ENCODE results near the gene UBE2G1. TPM values are rescaled to one million over a fixed set of nuclear protein-coding genes. Genes with fewer than 3 reads are reported as not detected.

Gene UBE2G1
- total and polyA plus RNA-seq, 4 donors, result 19.9 to 25.3 (median 21.3) TPM

DNA sequence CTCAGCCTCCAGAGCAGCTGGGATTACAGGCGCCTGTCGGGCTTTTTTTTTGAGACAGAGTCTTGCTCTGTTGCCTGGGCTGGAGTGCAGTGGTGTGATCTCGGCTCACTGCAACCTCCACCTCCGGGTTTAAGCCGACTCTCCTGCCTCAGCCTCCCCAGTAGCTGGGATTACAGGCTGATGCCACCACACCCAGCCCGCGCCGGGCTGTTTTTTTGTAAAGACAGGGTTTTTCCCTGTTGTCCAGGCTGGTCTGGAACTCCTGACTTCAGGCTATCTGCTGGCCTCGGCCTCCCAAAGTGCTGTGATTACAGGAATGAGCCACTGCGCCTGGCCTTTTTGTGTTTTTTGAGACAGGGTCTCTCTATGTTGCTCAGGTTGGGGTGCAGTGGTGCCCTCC, 39.9 kb upstream of the UBE2G1 start:
- 96% methylated on average over 10 of the region's 10 CpGs for WGBS
- Histone ChIP-seq H3K27me3 (ENCODE audit: control insufficient read depth in 4 of 4, insufficient read depth in 4 of 4, low read length in 3 of 4) (no peaks in the 10 kb centered on the region), H3K9me3 (ENCODE audit: control insufficient read depth in 4 of 4, low read length in 3 of 4) (no peaks in the 10 kb centered on the region), H3K9ac (ENCODE audit: low read depth in 1 of 2, low read length in 2 of 2) (no peak overlapping the region), H3K4me1 (ENCODE audit: control insufficient read depth in 4 of 4, insufficient read depth in 4 of 4, low read length in 3 of 4) (no peaks in the 10 kb centered on the region), H3K36me3 (ENCODE audit: control insufficient read depth in 4 of 4, insufficient read depth in 3 of 4, low read depth in 1 of 4, low read length in 3 of 4) (no peaks in the 10 kb centered on the region), H3K27ac (ENCODE audit: low read depth in 1 of 2, low read length in 2 of 2) (no peak overlapping the region), H3K4me3 (ENCODE audit: low read depth in 1 of 3, low read length in 3 of 3) (no peak overlapping the region)
- no peak for DNase-seq (ENCODE audit: low spot score)
- TF ChIP-seq HNF4G (IDR thresholded peaks at IDR 0.05) (no peak), JUND (IDR thresholded peaks at IDR 0.05) (no peak), RXRA (IDR thresholded peaks at IDR 0.05) (no peak), YY1 (IDR thresholded peaks at IDR 0.05) (no peak), HNF4A (conservative IDR thresholded peaks at IDR 0.05) (no peak), FOXA2 (IDR thresholded peaks at IDR 0.05) (no peak), GABPA (IDR thresholded peaks at IDR 0.05 in 1 of 2, conservative IDR thresholded peaks at IDR 0.05 in 1 of 2) (no peak), NR2F2 (IDR thresholded peaks at IDR 0.05) (no peak), SP1 (IDR thresholded peaks at IDR 0.05) (no peak), EGR1 (IDR thresholded peaks at IDR 0.05; ENCODE audit: low read depth in 2 of 2) (no peak), TAF1 (conservative IDR thresholded peaks at IDR 0.05) (no peak), RAD21 (IDR thresholded peaks at IDR 0.05) (no peak), FOXA1 (IDR thresholded peaks at IDR 0.05) (no peak)
- TF ChIP-seq, protein P1, sequence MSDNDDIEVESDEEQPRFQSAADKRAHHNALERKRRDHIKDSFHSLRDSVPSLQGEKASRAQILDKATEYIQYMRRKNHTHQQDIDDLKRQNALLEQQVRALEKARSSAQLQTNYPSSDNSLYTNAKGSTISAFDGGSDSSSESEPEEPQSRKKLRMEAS (IDR thresholded peaks at IDR 0.05), result no peak
- TF ChIP-seq, protein P2, sequence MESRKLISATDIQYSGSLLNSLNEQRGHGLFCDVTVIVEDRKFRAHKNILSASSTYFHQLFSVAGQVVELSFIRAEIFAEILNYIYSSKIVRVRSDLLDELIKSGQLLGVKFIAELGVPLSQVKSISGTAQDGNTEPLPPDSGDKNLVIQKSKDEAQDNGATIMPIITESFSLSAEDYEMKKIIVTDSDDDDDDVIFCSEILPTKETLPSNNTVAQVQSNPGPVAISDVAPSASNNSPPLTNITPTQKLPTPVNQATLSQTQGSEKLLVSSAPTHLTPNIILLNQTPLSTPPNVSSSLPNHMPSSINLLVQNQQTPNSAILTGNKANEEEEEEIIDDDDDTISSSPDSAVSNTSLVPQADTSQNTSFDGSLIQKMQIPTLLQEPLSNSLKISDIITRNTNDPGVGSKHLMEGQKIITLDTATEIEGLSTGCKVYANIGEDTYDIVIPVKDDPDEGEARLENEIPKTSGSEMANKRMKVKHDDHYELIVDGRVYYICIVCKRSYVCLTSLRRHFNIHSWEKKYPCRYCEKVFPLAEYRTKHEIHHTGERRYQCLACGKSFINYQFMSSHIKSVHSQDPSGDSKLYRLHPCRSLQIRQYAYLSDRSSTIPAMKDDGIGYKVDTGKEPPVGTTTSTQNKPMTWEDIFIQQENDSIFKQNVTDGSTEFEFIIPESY (IDR thresholded peaks at IDR 0.05), result no peak
- TF ChIP-seq, protein P3, sequence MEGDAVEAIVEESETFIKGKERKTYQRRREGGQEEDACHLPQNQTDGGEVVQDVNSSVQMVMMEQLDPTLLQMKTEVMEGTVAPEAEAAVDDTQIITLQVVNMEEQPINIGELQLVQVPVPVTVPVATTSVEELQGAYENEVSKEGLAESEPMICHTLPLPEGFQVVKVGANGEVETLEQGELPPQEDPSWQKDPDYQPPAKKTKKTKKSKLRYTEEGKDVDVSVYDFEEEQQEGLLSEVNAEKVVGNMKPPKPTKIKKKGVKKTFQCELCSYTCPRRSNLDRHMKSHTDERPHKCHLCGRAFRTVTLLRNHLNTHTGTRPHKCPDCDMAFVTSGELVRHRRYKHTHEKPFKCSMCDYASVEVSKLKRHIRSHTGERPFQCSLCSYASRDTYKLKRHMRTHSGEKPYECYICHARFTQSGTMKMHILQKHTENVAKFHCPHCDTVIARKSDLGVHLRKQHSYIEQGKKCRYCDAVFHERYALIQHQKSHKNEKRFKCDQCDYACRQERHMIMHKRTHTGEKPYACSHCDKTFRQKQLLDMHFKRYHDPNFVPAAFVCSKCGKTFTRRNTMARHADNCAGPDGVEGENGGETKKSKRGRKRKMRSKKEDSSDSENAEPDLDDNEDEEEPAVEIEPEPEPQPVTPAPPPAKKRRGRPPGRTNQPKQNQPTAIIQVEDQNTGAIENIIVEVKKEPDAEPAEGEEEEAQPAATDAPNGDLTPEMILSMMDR (IDR thresholded peaks at IDR 0.05; ENCODE audit: low read depth, low read length, missing input control), result no peak
- TF ChIP-seq, protein P4, sequence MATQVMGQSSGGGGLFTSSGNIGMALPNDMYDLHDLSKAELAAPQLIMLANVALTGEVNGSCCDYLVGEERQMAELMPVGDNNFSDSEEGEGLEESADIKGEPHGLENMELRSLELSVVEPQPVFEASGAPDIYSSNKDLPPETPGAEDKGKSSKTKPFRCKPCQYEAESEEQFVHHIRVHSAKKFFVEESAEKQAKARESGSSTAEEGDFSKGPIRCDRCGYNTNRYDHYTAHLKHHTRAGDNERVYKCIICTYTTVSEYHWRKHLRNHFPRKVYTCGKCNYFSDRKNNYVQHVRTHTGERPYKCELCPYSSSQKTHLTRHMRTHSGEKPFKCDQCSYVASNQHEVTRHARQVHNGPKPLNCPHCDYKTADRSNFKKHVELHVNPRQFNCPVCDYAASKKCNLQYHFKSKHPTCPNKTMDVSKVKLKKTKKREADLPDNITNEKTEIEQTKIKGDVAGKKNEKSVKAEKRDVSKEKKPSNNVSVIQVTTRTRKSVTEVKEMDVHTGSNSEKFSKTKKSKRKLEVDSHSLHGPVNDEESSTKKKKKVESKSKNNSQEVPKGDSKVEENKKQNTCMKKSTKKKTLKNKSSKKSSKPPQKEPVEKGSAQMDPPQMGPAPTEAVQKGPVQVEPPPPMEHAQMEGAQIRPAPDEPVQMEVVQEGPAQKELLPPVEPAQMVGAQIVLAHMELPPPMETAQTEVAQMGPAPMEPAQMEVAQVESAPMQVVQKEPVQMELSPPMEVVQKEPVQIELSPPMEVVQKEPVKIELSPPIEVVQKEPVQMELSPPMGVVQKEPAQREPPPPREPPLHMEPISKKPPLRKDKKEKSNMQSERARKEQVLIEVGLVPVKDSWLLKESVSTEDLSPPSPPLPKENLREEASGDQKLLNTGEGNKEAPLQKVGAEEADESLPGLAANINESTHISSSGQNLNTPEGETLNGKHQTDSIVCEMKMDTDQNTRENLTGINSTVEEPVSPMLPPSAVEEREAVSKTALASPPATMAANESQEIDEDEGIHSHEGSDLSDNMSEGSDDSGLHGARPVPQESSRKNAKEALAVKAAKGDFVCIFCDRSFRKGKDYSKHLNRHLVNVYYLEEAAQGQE (IDR thresholded peaks at IDR 0.05), result no peak
- TF ChIP-seq, protein P5, sequence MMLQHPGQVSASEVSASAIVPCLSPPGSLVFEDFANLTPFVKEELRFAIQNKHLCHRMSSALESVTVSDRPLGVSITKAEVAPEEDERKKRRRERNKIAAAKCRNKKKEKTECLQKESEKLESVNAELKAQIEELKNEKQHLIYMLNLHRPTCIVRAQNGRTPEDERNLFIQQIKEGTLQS (IDR thresholded peaks at IDR 0.05), result no peak

All from liver (tissue), 9 donors.